HEK293T (cell line): Measurements from ENCODE around the gene TINAGL1.

Experiments
- CTCF ChIA-PET: fragments of 350-600 bp; formaldehyde crosslinking; extraction: SDS; loops from one replicate; lab custom pipeline; 2021; ENCODE audit warnings: antibody characterized with exemption, inconsistent platforms; lab: Yijun Ruan, JAX
- POLR2A ChIA-PET: fragments of 350-600 bp; formaldehyde crosslinking; extraction: SDS; loops from one replicate; lab custom pipeline; 2020; ENCODE audit warnings: antibody characterized with exemption, inconsistent platforms; lab: Yijun Ruan, JAX
- DNase-seq: peaks from one replicate; pipeline ENCODE4 v3.0.0; 2012; ENCODE audit warnings: mixed read lengths; ENCODE audit errors: extremely low spot score
- ARNT ChIP-seq: fragments of 450-650 bp; IDR thresholded peaks from 2 replicates; pipeline ENCODE4 v1.6.1; 2017; ENCODE audit warnings: mild to moderate bottlenecking
- BHLHE40 ChIP-seq: fragments of 450-650 bp; IDR thresholded peaks from 2 replicates; pipeline ENCODE4 v1.6.1; 2016; ENCODE audit warnings: mild to moderate bottlenecking, moderate library complexity, borderline replicate concordance
- CTBP1 ChIP-seq: fragments of 450-650 bp; IDR thresholded peaks from 2 replicates; pipeline ENCODE4 v1.6.1; 2016; ENCODE audit warnings: borderline replicate concordance
- ELF4 ChIP-seq: fragments of 450-650 bp; IDR thresholded peaks from 2 replicates; pipeline ENCODE4 v1.6.1; 2017; ENCODE audit warnings: antibody characterized with exemption
- FOXA1 ChIP-seq: fragments of 450-650 bp; IDR thresholded peaks from 2 replicates; pipeline ENCODE4 v1.6.1; 2016; ENCODE audit warnings: mild to moderate bottlenecking
- FOXK2 ChIP-seq: fragments of 450-650 bp; IDR thresholded peaks from 2 replicates; pipeline ENCODE4 v1.6.1; 2016; ENCODE audit warnings: mild to moderate bottlenecking
- FOXM1 ChIP-seq: fragments of 450-650 bp; IDR thresholded peaks from 2 replicates; pipeline ENCODE4 v1.6.1; 2017; ENCODE audit warnings: mild to moderate bottlenecking, borderline replicate concordance
- HDGF ChIP-seq: fragments of 450-650 bp; IDR thresholded peaks from 2 replicates; pipeline ENCODE4 v1.6.1; 2017; ENCODE audit warnings: antibody characterized with exemption, borderline replicate concordance
- L3MBTL2 ChIP-seq: fragments of 450-650 bp; conservative IDR thresholded peaks from 2 replicates; pipeline ENCODE4 v1.6.1; 2016; ENCODE audit warnings: mild to moderate bottlenecking
- LEF1 ChIP-seq: fragments of 450-650 bp; IDR thresholded peaks from 2 replicates; pipeline ENCODE4 v1.6.1; 2017; ENCODE audit warnings: mild to moderate bottlenecking, borderline replicate concordance
- NFRKB ChIP-seq: fragments of 450-650 bp; IDR thresholded peaks from 2 replicates; pipeline ENCODE4 v1.6.1; 2016; ENCODE audit warnings: mild to moderate bottlenecking, moderate library complexity
- PKNOX1 ChIP-seq: fragments of 450-650 bp; IDR thresholded peaks from 2 replicates; pipeline ENCODE4 v1.6.1; 2016
- SP1 ChIP-seq: fragments of 450-650 bp; IDR thresholded peaks from 2 replicates; pipeline ENCODE4 v1.6.1; 2017
- SUZ12 ChIP-seq: fragments of 450-650 bp; IDR thresholded peaks from 2 replicates; pipeline ENCODE4 v1.6.1; 2016; ENCODE audit warnings: mild to moderate bottlenecking
- TARDBP ChIP-seq: fragments of 450-650 bp; IDR thresholded peaks from 2 replicates; pipeline ENCODE4 v1.6.1; 2016
- ZNF384 ChIP-seq: fragments of 450-650 bp; IDR thresholded peaks from 2 replicates; pipeline ENCODE4 v1.6.1; 2016

The TINAGL1 gene

GRCh38 chr1:31576201-31576669 is at the start of gene TINAGL1:
Gene TINAGL1 (plus strand): TSS chr1:31576515. CDS start chr1:31577149, 634 bp downstream.
- TF ChIP-seq FOXK2, result no peak
- no peak for TF ChIP-seq FOXM1
- no peak for TF ChIP-seq HDGF
- no peak for TF ChIP-seq L3MBTL2
- TF ChIP-seq PKNOX1, result no peak
- TF ChIP-seq SP1, result no peak
- no peak for TF ChIP-seq TARDBP
- no peak for TF ChIP-seq NFRKB
- TF ChIP-seq CTBP1, result no peak
- TF ChIP-seq ZNF384, result no peak
- no peak for TF ChIP-seq SUZ12
- no peak for TF ChIP-seq LEF1
- no peak for TF ChIP-seq ELF4
- TF ChIP-seq BHLHE40, result no peak
- no peak for TF ChIP-seq FOXA1
- no peak for TF ChIP-seq ARNT
- CTCF ChIA-PET, result no interaction called here
- POLR2A ChIA-PET, result no interaction called here
- no peak for DNase-seq

DNA sequence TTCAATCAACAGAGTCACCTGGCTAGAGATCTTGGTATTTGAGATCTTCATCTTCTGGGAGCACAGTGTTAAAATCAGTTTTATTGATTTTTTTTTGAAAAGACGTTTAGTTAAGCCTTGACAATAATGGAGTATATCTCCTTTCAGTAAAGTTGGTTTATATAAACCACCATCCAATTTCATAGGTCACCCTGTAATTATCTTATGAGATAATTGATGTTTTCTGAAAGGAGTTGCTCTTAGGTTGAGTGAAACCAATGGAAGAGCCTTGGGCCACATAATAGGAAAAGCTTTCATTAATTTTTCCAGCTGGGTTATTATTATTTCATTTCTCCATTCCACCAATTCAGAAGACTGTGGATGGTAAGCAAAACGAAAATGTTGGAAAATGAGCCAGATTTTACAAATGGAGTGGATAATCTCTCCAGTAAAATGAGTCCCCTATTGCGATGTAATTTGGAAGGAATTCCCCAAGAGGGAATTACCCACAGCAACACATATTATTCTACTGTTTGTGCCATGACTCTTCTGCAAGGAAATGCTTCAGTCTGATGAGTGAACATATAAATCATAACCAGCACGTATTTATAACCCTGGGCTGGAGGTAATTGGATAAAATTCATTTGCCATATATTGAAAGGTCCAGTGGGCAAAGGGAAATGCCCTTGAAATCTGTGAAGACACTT is 46.2 kb upstream of the TINAGL1 start:
- DNase-seq, result no peak
- ChIA-PET POLR2A (no interaction called here), CTCF (interaction anchor here (2.6 kb wide), 1 partner anchor 19 kb away, joined by 16 read pairs; no protein-coding TSS in a partner anchor)
- TF ChIP-seq SUZ12 (no peak), SP1 (no peak), ELF4 (no peak), L3MBTL2 (no peak), TARDBP (no peak), PKNOX1 (no peak), CTBP1 (no peak), HDGF (no peak), ZNF384 (no peak), LEF1 (no peak), FOXM1 (no peak), FOXA1 (no peak), ARNT (no peak), BHLHE40 (no peak), NFRKB (no peak), FOXK2 (no peak)

DNA sequence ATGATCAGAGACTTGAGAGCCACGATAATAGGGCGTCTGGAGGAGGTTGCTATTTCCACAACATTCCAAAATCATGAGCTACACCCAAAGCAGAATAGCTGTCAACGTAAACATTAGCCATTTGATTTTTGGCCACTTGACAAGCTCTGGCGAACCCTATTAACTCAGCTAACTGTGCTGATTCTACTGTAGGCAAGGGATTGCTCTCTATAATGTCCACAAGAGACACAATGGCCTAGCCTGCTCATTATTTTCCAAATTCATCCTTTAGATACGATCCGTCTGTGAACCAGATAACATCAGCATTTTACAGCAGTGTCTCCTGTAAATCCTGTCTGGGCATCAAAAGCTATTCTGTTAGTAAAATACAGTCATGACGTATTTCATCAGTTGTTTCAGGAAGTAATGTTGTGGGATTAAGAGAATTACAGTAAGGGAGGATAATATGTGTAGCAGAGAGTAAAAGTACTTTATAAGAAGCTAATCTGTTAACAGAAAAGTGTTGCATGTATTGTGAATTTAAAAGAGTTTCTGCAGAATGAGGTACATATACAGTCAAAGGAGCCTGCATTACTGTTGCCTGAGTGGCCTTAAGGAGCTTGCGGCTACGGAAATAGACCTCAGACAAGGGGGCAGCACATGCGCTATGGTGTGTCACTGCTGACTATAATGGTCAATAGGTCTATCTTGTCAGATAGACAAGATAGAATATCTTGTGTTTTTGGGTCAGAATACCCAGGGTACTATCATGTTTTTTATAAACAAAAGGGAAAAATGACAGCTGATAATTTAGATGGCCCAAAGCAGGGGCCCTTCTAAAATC is 44.9 kb upstream of the TINAGL1 start:
- DNase-seq, result no peak
- ChIA-PET CTCF (interaction anchor here (0.7 to 2.6 kb wide), 5 partner anchors 18 to 350 kb away, joined by 3 to 16 read pairs (median 3); no protein-coding TSS in a partner anchor), POLR2A (interaction anchor here (1.0 kb wide), 1 partner anchor 235 kb away, joined by 3 read pairs; the partner anchor contains the start of genes SNRNP40 and ZCCHC17)
- TF ChIP-seq FOXM1 (no peak), ELF4 (no peak), L3MBTL2 (no peak), SP1 (no peak), TARDBP (no peak), FOXA1 (no peak), PKNOX1 (no peak), CTBP1 (no peak), FOXK2 (no peak), BHLHE40 (no peak), HDGF (no peak), ZNF384 (no peak)

DNA sequence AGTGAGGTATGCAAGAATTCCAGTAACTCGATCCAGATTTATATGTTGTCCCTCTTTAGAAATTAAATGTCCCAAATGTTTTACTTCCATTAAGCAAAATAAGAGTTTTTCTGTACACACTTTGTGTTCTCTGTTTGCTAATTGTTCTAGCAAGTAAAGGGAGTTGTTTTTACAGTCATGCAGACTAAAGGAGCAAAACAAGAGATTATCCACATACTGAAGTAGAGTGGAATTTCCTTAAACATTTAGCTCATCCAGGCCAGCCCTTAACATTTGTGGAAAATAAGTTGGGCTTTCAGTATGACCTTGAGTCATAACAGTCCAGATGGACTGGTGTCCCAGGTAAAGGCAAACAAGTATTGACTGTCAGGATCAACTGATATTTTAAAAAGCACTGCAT is 44.1 kb upstream of the TINAGL1 start:
- ChIA-PET POLR2A (no interaction called here), CTCF (interaction anchor here (0.9 to 2.6 kb wide), 3 partner anchors 17 to 111 kb away, joined by 3 to 16 read pairs (median 10); no protein-coding TSS in a partner anchor)
- DNase-seq, result no peak
- no peak for TF ChIP-seq BHLHE40
- TF ChIP-seq FOXM1, result no peak

GRCh38 chr1:31535561-31535960 is 40.8 kb upstream of the TINAGL1 start:
- no peak for TF ChIP-seq HDGF
- TF ChIP-seq ARNT, result no peak
- no peak for TF ChIP-seq LEF1
- no peak for TF ChIP-seq FOXA1
- no peak for TF ChIP-seq BHLHE40
- no peak for TF ChIP-seq SP1
- no peak for TF ChIP-seq ZNF384
- no peak for TF ChIP-seq TARDBP
- TF ChIP-seq L3MBTL2, result no peak
- TF ChIP-seq SUZ12, result no peak
- no peak for TF ChIP-seq FOXK2
- TF ChIP-seq CTBP1, result no peak
- no peak for TF ChIP-seq ELF4
- no peak for TF ChIP-seq PKNOX1
- no peak for TF ChIP-seq NFRKB
- DNase-seq, result no peak
- ChIA-PET CTCF (interaction anchor here (0.8 kb wide), 1 partner anchor 103 kb away, joined by 3 read pairs; no protein-coding TSS in a partner anchor), POLR2A (no interaction called here)
